ENCODE results near the gene CCT7. TPM values are rescaled to one million over a fixed set of nuclear protein-coding genes. Genes with fewer than 3 reads are reported as not detected.

CCT7 gene
- total and polyA plus RNA-seq, 2 experiments from 2014 or later = 287 to 642 TPM

DNA sequence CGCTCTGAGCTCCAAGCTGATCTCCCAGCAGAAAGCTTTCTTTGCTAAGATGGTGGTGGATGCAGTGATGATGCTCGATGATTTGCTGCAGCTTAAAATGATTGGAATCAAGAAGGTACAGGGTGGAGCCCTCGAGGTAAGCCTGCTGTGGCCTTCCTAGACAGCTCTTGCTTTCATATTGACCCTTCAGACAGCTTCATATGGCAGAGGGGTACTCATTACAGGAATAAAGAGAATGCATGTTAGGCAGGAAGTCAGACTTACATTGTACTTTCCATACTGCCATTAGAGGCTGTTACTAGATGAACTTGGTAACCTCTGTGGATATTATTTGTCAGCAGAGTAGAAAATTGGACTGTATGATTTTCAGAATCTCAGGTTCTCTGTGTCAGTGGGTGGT, 10.5 kb downstream of the CCT7 start (continued):
- TF ChIP-seq, protein P1, sequence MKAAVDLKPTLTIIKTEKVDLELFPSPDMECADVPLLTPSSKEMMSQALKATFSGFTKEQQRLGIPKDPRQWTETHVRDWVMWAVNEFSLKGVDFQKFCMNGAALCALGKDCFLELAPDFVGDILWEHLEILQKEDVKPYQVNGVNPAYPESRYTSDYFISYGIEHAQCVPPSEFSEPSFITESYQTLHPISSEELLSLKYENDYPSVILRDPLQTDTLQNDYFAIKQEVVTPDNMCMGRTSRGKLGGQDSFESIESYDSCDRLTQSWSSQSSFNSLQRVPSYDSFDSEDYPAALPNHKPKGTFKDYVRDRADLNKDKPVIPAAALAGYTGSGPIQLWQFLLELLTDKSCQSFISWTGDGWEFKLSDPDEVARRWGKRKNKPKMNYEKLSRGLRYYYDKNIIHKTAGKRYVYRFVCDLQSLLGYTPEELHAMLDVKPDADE (IDR thresholded peaks at IDR 0.05) = no peak
- TF ChIP-seq, protein P2, sequence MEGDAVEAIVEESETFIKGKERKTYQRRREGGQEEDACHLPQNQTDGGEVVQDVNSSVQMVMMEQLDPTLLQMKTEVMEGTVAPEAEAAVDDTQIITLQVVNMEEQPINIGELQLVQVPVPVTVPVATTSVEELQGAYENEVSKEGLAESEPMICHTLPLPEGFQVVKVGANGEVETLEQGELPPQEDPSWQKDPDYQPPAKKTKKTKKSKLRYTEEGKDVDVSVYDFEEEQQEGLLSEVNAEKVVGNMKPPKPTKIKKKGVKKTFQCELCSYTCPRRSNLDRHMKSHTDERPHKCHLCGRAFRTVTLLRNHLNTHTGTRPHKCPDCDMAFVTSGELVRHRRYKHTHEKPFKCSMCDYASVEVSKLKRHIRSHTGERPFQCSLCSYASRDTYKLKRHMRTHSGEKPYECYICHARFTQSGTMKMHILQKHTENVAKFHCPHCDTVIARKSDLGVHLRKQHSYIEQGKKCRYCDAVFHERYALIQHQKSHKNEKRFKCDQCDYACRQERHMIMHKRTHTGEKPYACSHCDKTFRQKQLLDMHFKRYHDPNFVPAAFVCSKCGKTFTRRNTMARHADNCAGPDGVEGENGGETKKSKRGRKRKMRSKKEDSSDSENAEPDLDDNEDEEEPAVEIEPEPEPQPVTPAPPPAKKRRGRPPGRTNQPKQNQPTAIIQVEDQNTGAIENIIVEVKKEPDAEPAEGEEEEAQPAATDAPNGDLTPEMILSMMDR (conservative IDR thresholded peaks at IDR 0.05; ENCODE audit: low read depth in 2 of 2) = no peak
- TF ChIP-seq EZH2phosphoT487 (IDR thresholded peaks at IDR 0.05; ENCODE audit: unreplicated experiment) = no peak
- TF ChIP-seq JUNB (IDR thresholded peaks at IDR 0.05; ENCODE audit: unreplicated experiment) = no peak
- TF ChIP-seq POLR2AphosphoS5 (IDR thresholded peaks at IDR 0.05; ENCODE audit: low read depth) = no peak

DNA sequence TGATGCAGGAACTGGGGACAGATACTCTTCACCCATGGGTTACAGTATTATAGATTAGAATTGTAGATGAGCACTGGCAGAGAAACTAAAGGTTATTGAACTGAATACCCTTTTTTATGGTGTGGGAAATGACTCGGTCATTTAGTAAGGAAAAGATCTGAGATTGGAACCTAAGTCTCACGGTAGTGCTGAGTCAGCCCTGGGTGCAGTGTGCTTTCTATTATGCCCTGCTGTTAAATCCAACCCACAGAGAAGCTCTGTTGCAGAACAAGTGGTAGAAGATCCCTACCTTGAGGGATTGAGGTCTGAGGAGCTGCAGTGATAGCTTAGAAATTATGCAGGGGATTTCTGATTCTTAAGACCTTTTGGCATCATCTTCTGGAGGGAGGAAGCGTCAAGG, 12.7 kb downstream of the CCT7 start:
- H3K4me1 ChIP-seq (ENCODE audit: insufficient read depth) = no peaks in the 10 kb centered on the region
- no peaks in the 10 kb centered on the region for H3K9me2 ChIP-seq (ENCODE audit: insufficient read depth)
- H3K27me3 Mint-ChIP-seq (ENCODE audit: insufficient read depth, low read depth, poor library complexity) = peaks cover 2% of the 10 kb centered on the region
- peaks cover 93% of the 10 kb centered on the region for H3K36me3 Mint-ChIP-seq (ENCODE audit: low read depth)
- H3K9me3 Mint-ChIP-seq = no peaks in the 10 kb centered on the region
- H3K4me2 ChIP-seq = no peak overlapping the region
- H3K4me1 Mint-ChIP-seq = no peaks in the 10 kb centered on the region
- H3K36me3 ChIP-seq (ENCODE audit: insufficient read depth) = peaks cover 75% of the 10 kb centered on the region
- 0 out of 2 replicates have a peak, but pooled peaks cover 10% of the 10 kb centered on the region for H3F3A ChIP-seq (replicated peaks; ENCODE audit: low read depth)
- DNase-seq (ENCODE audit: low spot score) (no peak), ATAC-seq (no peak)
- H3K4me3 Mint-ChIP-seq = no peak overlapping the region
- H4K20me1 ChIP-seq (replicated peaks; ENCODE audit: insufficient read depth) = peaks cover 64% of the 10 kb centered on the region
- no peak overlapping the region for H3K27ac ChIP-seq (ENCODE audit: low read depth)
- H3K27ac Mint-ChIP-seq = 0 out of 2 replicates have a peak overlapping the region, but pooled peaks have one; percentile 10
- H3K79me2 ChIP-seq (replicated peaks; ENCODE audit: insufficient read depth) = peaks cover 10% of the 10 kb centered on the region
- H3K4me3 ChIP-seq = no peak overlapping the region
- no peaks in the 10 kb centered on the region for H3K27me3 ChIP-seq (ENCODE audit: insufficient read depth)
- no peak overlapping the region for H2AFZ ChIP-seq
- no peak for TF ChIP-seq NANOG (IDR thresholded peaks at IDR 0.05; ENCODE audit: borderline replicate concordance)
- TF ChIP-seq EZH2phosphoT487 (IDR thresholded peaks at IDR 0.05; ENCODE audit: unreplicated experiment) = no peak
- TF ChIP-seq, protein P1 (IDR thresholded peaks at IDR 0.05) = no peak
- no peak for TF ChIP-seq ZNF331 (CRISPR knock-in tag; IDR thresholded peaks at IDR 0.05; ENCODE audit: low read depth)
- TF ChIP-seq ZNF114 (CRISPR knock-in tag; IDR thresholded peaks at IDR 0.05) = no peak
- no peak for TF ChIP-seq EZH2 (IDR thresholded peaks at IDR 0.05; ENCODE audit: low read depth, unreplicated experiment)
- no peak for TF ChIP-seq CREB1 (CRISPR knock-in tag; IDR thresholded peaks at IDR 0.05; ENCODE audit: low read depth)
- TF ChIP-seq, protein P3, sequence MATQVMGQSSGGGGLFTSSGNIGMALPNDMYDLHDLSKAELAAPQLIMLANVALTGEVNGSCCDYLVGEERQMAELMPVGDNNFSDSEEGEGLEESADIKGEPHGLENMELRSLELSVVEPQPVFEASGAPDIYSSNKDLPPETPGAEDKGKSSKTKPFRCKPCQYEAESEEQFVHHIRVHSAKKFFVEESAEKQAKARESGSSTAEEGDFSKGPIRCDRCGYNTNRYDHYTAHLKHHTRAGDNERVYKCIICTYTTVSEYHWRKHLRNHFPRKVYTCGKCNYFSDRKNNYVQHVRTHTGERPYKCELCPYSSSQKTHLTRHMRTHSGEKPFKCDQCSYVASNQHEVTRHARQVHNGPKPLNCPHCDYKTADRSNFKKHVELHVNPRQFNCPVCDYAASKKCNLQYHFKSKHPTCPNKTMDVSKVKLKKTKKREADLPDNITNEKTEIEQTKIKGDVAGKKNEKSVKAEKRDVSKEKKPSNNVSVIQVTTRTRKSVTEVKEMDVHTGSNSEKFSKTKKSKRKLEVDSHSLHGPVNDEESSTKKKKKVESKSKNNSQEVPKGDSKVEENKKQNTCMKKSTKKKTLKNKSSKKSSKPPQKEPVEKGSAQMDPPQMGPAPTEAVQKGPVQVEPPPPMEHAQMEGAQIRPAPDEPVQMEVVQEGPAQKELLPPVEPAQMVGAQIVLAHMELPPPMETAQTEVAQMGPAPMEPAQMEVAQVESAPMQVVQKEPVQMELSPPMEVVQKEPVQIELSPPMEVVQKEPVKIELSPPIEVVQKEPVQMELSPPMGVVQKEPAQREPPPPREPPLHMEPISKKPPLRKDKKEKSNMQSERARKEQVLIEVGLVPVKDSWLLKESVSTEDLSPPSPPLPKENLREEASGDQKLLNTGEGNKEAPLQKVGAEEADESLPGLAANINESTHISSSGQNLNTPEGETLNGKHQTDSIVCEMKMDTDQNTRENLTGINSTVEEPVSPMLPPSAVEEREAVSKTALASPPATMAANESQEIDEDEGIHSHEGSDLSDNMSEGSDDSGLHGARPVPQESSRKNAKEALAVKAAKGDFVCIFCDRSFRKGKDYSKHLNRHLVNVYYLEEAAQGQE (IDR thresholded peaks at IDR 0.05; ENCODE audit: unreplicated experiment) = no peak
- no peak for TF ChIP-seq JUNB (IDR thresholded peaks at IDR 0.05; ENCODE audit: unreplicated experiment)
